PC-9 (cell line): Measurements from ENCODE around the gene COL4A3. TPM values are rescaled to one million over a fixed set of nuclear protein-coding genes. Genes with fewer than 3 reads are reported as not detected.
"Not testable (repeated sequence)": the region's sequence is repeated elsewhere in the genome, so short reads cannot be mapped to it uniquely, and the experiment has no call there.

Experiments used
- BruUV-seq: library from RNA; stranded (reverse); fragments of 400-500 nt; replicated peaks from 2 replicates; lab custom pipeline; 2021; lab: Mats Ljungman, UMichigan
- CTCF ChIA-PET: fragments of 300-600 bp; sonication (Branson Sonifier 250); formaldehyde crosslinking; loops from one replicate; lab custom pipeline; 2022; ENCODE audit warnings: antibody characterized with exemption; lab: Charles Lee
- POLR2A ChIA-PET: fragments of 300-600 bp; sonication (Branson Sonifier 250); formaldehyde crosslinking; loops from one replicate; lab custom pipeline; 2022; ENCODE audit warnings: antibody characterized with exemption; ENCODE audit not compliant: unreplicated experiment; lab: Charles Lee
- DNase-seq, 2 experiments: peaks; one replicate each; pipeline versions ENCODE4 v3.0.0 to v3.0.0-alpha.2; 2015 to 2022; ENCODE audit warnings: mixed read lengths in 1 of 2
- H2AFZ ChIP-seq: fragments of 200-600 bp; sonication (generic); 2 replicates; pipeline ENCODE4 v1.8.1; 2017; ENCODE audit warnings: antibody characterized with exemption
- H3F3A ChIP-seq: fragments of 200-600 bp; sonication (generic); 2 replicates; pipeline ENCODE4 v1.8.1; 2017; ENCODE audit warnings: antibody characterized with exemption, mild to moderate bottlenecking, low read depth; ENCODE audit not compliant: insufficient read depth
- H3K27ac ChIP-seq: fragments of 200-600 bp; sonication (generic); 2 replicates; pipeline ENCODE4 v1.6.1; 2016; ENCODE audit warnings: mixed run types
- H3K27me3 ChIP-seq: fragments of 200-600 bp; sonication (generic); 2 replicates; pipeline ENCODE4 v1.6.1; 2016; ENCODE audit warnings: low read depth, mixed run types; ENCODE audit not compliant: insufficient read depth
- H3K36me3 ChIP-seq: fragments of 200-600 bp; sonication (generic); 2 replicates; pipeline ENCODE4 v1.6.1; 2016; ENCODE audit warnings: low read depth, mixed run types
- H3K4me1 ChIP-seq: fragments of 200-600 bp; sonication (generic); replicated peaks from 2 replicates; pipeline ENCODE4 v1.6.1; 2016; ENCODE audit warnings: mixed run types; ENCODE audit not compliant: insufficient read depth
- H3K4me2 ChIP-seq: fragments of 200-600 bp; sonication (generic); 2 replicates; pipeline ENCODE4 v1.6.1; 2017; ENCODE audit warnings: mixed run types
- H3K4me3 ChIP-seq: fragments of 200-600 bp; sonication (generic); 2 replicates; pipeline ENCODE4 v1.6.1; 2016; ENCODE audit warnings: mixed run types
- H3K79me2 ChIP-seq: fragments of 200-600 bp; sonication (generic); 2 replicates; pipeline ENCODE4 v1.6.1; 2017; ENCODE audit warnings: low read depth, mixed run types
- H3K9me2 ChIP-seq: fragments of 200-600 bp; sonication (generic); 2 replicates; pipeline ENCODE4 v1.8.1; 2017; ENCODE audit warnings: mild to moderate bottlenecking; ENCODE audit not compliant: insufficient read depth
- H3K9me3 ChIP-seq: fragments of 200-600 bp; sonication (generic); 2 replicates; pipeline ENCODE4 v1.8.1; 2016; ENCODE audit warnings: low read depth; ENCODE audit not compliant: insufficient read depth
- H4K20me1 ChIP-seq: fragments of 200-600 bp; sonication (generic); 2 replicates; pipeline ENCODE4 v1.8.1; 2017; ENCODE audit not compliant: insufficient read depth
- CTCF ChIP-seq: fragments of 200-600 bp; sonication (generic); conservative IDR thresholded peaks from 2 replicates; pipeline ENCODE4 v1.6.1; 2017; ENCODE audit warnings: mixed run types, antibody characterized with exemption, mild to moderate bottlenecking, moderate library complexity
- EZH2 ChIP-seq: fragments of 200-600 bp; sonication (generic); IDR thresholded peaks from 2 replicates; pipeline ENCODE4 v1.8.0; 2017; ENCODE audit warnings: antibody characterized with exemption, low read depth
- intact Hi-C: fragments of 100-400 bp; cut with micrococcal nuclease; formaldehyde crosslinking; loops from one replicate; pipeline ENCODE4 v1.10.0; 2022; ENCODE audit not compliant: unreplicated experiment
- total RNA-seq: library from RNA; stranded (reverse); gene quantifications from 2 replicates; pipeline ENCODE4 v1.2.3, GENCODE V29; 2021

The COL4A3 gene
- total RNA-seq, 1 experiment from 2014 or later = 2.2 TPM

GRCh38 chr2:227221120-227221519 lies 56.7 kb downstream of the COL4A3 start:
- Histone ChIP-seq H3K27ac (no peak overlapping the region), H3F3A (peaks cover 3% of the 10 kb centered on the region; the same call in 1 of the 2 replicates), H3K27me3 (no peaks in the 10 kb centered on the region), H3K36me3 (no peaks in the 10 kb centered on the region), H4K20me1 (no peaks in the 10 kb centered on the region), H2AFZ (no peak overlapping the region), H3K9me3 (no peaks in the 10 kb centered on the region), H3K79me2 (no peaks in the 10 kb centered on the region), H3K4me3 (no peak overlapping the region), H3K4me2 (no peak overlapping the region), H3K9me2 (no peaks in the 10 kb centered on the region), H3K4me1 (peaks cover 6% of the 10 kb centered on the region; the same call in 1 of the 2 replicates)
- intact Hi-C loops = no loop called here
- TF ChIP-seq CTCF = no peak
- no peak for DNase-seq
- ChIA-PET POLR2A (interaction anchor here (0.7 kb wide), 1 partner anchor 23 kb away, joined by 3 read pairs; no protein-coding TSS in a partner anchor), CTCF (no interaction called here)
- no TSS peak for BruUV-seq

- Histone ChIP-seq H2AFZ (no peak overlapping the region), H3F3A (peaks cover 3% of the 10 kb centered on the region; the same call in 1 of the 2 replicates), H3K9me2 (no peaks in the 10 kb centered on the region), H4K20me1 (no peaks in the 10 kb centered on the region), H3K27ac (no peak overlapping the region), H3K36me3 (no peaks in the 10 kb centered on the region), H3K4me3 (no peak overlapping the region), H3K27me3 (no peaks in the 10 kb centered on the region), H3K79me2 (no peaks in the 10 kb centered on the region), H3K4me2 (no peak overlapping the region), H3K9me3 (no peaks in the 10 kb centered on the region), H3K4me1 (peaks cover 6% of the 10 kb centered on the region; the same call in 1 of the 2 replicates)
- intact Hi-C loops = no loop called here
- POLR2A ChIA-PET = no interaction called here
- no TSS peak for BruUV-seq
- TF ChIP-seq EZH2 = no peak
- no peak for TF ChIP-seq CTCF
- DNase-seq = no peak
- CTCF ChIA-PET = no interaction called here
Measured at GRCh38 chr2:227222292-227222691, 57.9 kb downstream of the COL4A3 start.

- not testable (repeated sequence) for BruUV-seq
Measured at GRCh38 chr2:227225641-227226040, 61.2 kb downstream of the COL4A3 start.

More at GRCh38 chr2:227225641-227226040, 61.2 kb downstream of the COL4A3 start:
- H3K4me3 ChIP-seq, H3F3A ChIP-seq, H3K27ac ChIP-seq, H3K4me2 ChIP-seq, H3K9me3 ChIP-seq, H3K27me3 ChIP-seq, H2AFZ ChIP-seq, H3K79me2 ChIP-seq, DNase-seq, H4K20me1 ChIP-seq, H3K9me2 ChIP-seq, CTCF ChIA-PET, H3K36me3 ChIP-seq, intact Hi-C loops: not testable (repeated sequence)
- H3K4me1 ChIP-seq = peaks cover 23% of the 10 kb centered on the region
- POLR2A ChIA-PET = interaction anchor here (0.7 kb wide), 1 partner anchor 697 kb away, joined by 14 read pairs; no protein-coding TSS in a partner anchor
